HepG2 (cell line): ENCODE results near the gene POU2F1. TPM values are rescaled to one million over a fixed set of nuclear protein-coding genes. Genes with fewer than 3 reads are reported as not detected.

Experiments used
- ATAC-seq: fragments of 200-7000 bp; cut with Tn5 transposase; 3 replicates; pipeline ENCODE4 v1.9.1; 2020; ENCODE audit warnings: mild to moderate bottlenecking, moderate library complexity
- BruUV-seq: library from RNA; stranded (reverse); fragments of 400-500 nt; replicated peaks from 2 replicates; lab custom pipeline; 2021; lab: Mats Ljungman, UMichigan
- CTCF ChIA-PET: fragments of 300-600 bp; formaldehyde crosslinking; extraction: SDS; loops from one replicate; lab custom pipeline; 2021; ENCODE audit warnings: low total read pairs, inconsistent platforms, low intra/inter-chr PET ratio; lab: Yijun Ruan, JAX
- POLR2A ChIA-PET: fragments of 350-600 bp; sonication (Branson Sonifier 250); formaldehyde crosslinking; loops from one replicate; lab custom pipeline; 2020; ENCODE audit warnings: antibody characterized with exemption, inconsistent platforms; lab: Yijun Ruan, JAX
- DNase-seq: peaks from one replicate; pipeline ENCODE4 v3.0.0-alpha.2; 2015; ENCODE audit warnings: low spot score
- FAIRE-seq: peaks from 3 replicates; lab custom pipeline; 2011; peaks lifted over from hg19 to GRCh38; lab: Jason Lieb, UNC
- H2AFZ ChIP-seq: one replicate; pipeline ENCODE4 v1.6.1; 2011; ENCODE audit warnings: low read length, inconsistent platforms
- H3K27ac ChIP-seq: fragments of 300-600 bp; 3 replicates; pipeline ENCODE4 v1.8.0; 2011; ENCODE audit warnings: mixed run types, mild to moderate bottlenecking, mixed read lengths, low read length, inconsistent platforms; ENCODE audit not compliant: insufficient read depth; ENCODE audit errors: extremely low read length
- H3K27me3 ChIP-seq, 2 experiments: fragments of 200-600 bp in 1 of 2; 2 replicates in 1 of 2; 3 replicates in 1 of 2; pipeline versions ENCODE4 v1.6.0 to v1.8.0; 2011; ENCODE audit warnings: low read length in 2 of 2, mild to moderate bottlenecking in 2 of 2, moderate library complexity in 2 of 2, inconsistent platforms in 1 of 2; ENCODE audit not compliant: insufficient read depth in 2 of 2, control insufficient read depth in 1 of 2
- H3K36me3 ChIP-seq, 2 experiments: fragments of 200-600 bp in 1 of 2; replicated peaks in 1 of 2; 2 replicates in 1 of 2; 3 replicates in 1 of 2; pipeline versions ENCODE4 v1.5.1 to v1.8.0; 2011; ENCODE audit warnings: low read length in 2 of 2, inconsistent platforms in 1 of 2; ENCODE audit not compliant: insufficient read depth in 2 of 2, control insufficient read depth in 1 of 2
- H3K4me1 ChIP-seq: 2 replicates; pipeline ENCODE4 v1.5.1; 2012; ENCODE audit warnings: low read length, inconsistent platforms; ENCODE audit not compliant: insufficient read depth
- H3K4me2 ChIP-seq: 2 replicates; pipeline ENCODE4 v1.6.0; 2011; ENCODE audit warnings: low read depth, low read length, inconsistent platforms
- H3K4me3 ChIP-seq, 3 experiments: fragments of 200-600 bp in 1 of 3; sonication (generic), shearing (Covaris generic) in 1 of 3; replicated peaks in 1 of 3; 2 replicates each; pipeline ENCODE4 v1.5.1; 2011 to 2016; ENCODE audit warnings: low read length in 3 of 3, inconsistent platforms in 2 of 3, low read depth in 2 of 3, mild to moderate bottlenecking in 2 of 3, control low read depth in 1 of 3, mixed read lengths in 1 of 3; ENCODE audit not compliant: insufficient read depth in 1 of 3
- H3K79me2 ChIP-seq: one replicate; pipeline ENCODE4 v1.6.1; 2011; ENCODE audit warnings: low read length, inconsistent platforms; ENCODE audit not compliant: insufficient read depth
- H3K9ac ChIP-seq: 2 replicates; pipeline ENCODE4 v1.6.0; 2011; ENCODE audit warnings: mild to moderate bottlenecking, low read depth, low read length, inconsistent platforms; ENCODE audit not compliant: insufficient read depth
- H3K9me3 ChIP-seq: 2 replicates; pipeline ENCODE4 v1.5.1; 2012; ENCODE audit warnings: mild to moderate bottlenecking, low read length
- H4K20me1 ChIP-seq: 2 replicates; pipeline ENCODE4 v1.6.0; 2011; ENCODE audit warnings: inconsistent platforms, mild to moderate bottlenecking, low read length, moderate library complexity; ENCODE audit not compliant: insufficient read depth
- ATF7 ChIP-seq, 2 experiments: fragments of 450-650 bp in 1 of 2; sonication (generic) in 1 of 2; formaldehyde crosslinking in 1 of 2; IDR thresholded peaks; 2 replicates each; pipeline versions ENCODE4 v1.4.0 to v1.6.1; 2016 to 2020; ENCODE audit warnings: antibody characterized with exemption in 1 of 2, mild to moderate bottlenecking in 1 of 2, missing genetic modification reagents in 1 of 2
- ELF3 ChIP-seq: IDR thresholded peaks from 2 replicates; pipeline ENCODE4 v1.6.1; 2016; ENCODE audit warnings: missing genetic modification reagents, missing compliant biosample characterization
- MBD4 ChIP-seq: IDR thresholded peaks from 2 replicates; pipeline ENCODE4 v1.6.1; 2012; ENCODE audit warnings: low read length, inconsistent platforms, borderline replicate concordance
- PITX1 ChIP-seq: sonication (generic); formaldehyde crosslinking; IDR thresholded peaks from 2 replicates; pipeline ENCODE4 v1.5.1; 2020; ENCODE audit warnings: mild to moderate bottlenecking, missing genetic modification reagents
- SALL1 ChIP-seq: sonication (generic); formaldehyde crosslinking; IDR thresholded peaks from 2 replicates; pipeline ENCODE4 v1.8.0; 2022; ENCODE audit warnings: mild to moderate bottlenecking, missing genetic modification reagents
- SMAD3 ChIP-seq: sonication (generic); formaldehyde crosslinking; IDR thresholded peaks from 2 replicates; pipeline ENCODE4 v1.4.0; 2020; ENCODE audit warnings: missing genetic modification reagents
- TAF15 ChIP-seq: fragments of 200-400 bp; formaldehyde crosslinking; IDR thresholded peaks from one replicate; pipeline ENCODE4 v1.6.1; 2018; ENCODE audit warnings: mild to moderate bottlenecking, low read depth, low read length; ENCODE audit not compliant: poor library complexity, severe bottlenecking
- ZMYM3 ChIP-seq: sonication (generic); formaldehyde crosslinking; IDR thresholded peaks from 2 replicates; pipeline ENCODE4 v1.5.1; 2020; ENCODE audit warnings: mild to moderate bottlenecking, missing genetic modification reagents
- ZNF761 ChIP-seq: sonication (generic); formaldehyde crosslinking; conservative IDR thresholded peaks from 2 replicates; pipeline ENCODE4 v1.4.0; 2020; ENCODE audit warnings: mild to moderate bottlenecking, missing genetic modification reagents
- ZNF780A ChIP-seq: sonication (generic); formaldehyde crosslinking; IDR thresholded peaks from 2 replicates; pipeline ENCODE4 v1.8.0; 2022; ENCODE audit warnings: mild to moderate bottlenecking, missing genetic modification reagents, moderate library complexity
- WGBS: methylation state at CpG from one replicate; pipeline ENCODE4 v1.1.6; 2017; ENCODE audit warnings: low lambda C conversion rate; 5-methylcytosine and 5-hydroxymethylcytosine counted together
- in situ Hi-C: cut with HindIII; loops from 2 replicates; pipeline ENCODE4 v1.10.0; 2017; ENCODE audit warnings: low pct_unique_long_range_greater_than_20kb; ENCODE audit not compliant: extremely low pct_ligation_motif_present
- intact Hi-C: fragments of 100-400 bp; cut with micrococcal nuclease; formaldehyde crosslinking; loops from one replicate; pipeline ENCODE4 v1.10.0; 2022; ENCODE audit not compliant: unreplicated experiment
- polyA plus RNA-seq, 8 experiments: library from polyadenylated mRNA; depleted of rRNA in 3 of 8; stranded (reverse) in 7 of 8; unstranded in 1 of 8; fragments of >200 nt; fragmentation: Illumina TruSeq in 4 of 8; extraction: Trizol in 4 of 8; gene quantifications; 2 replicates each; pipeline versions ENCODE4 v1.2.1 to v1.2.3, GENCODE V29; 2011 to 2016; ENCODE audit warnings: low read depth in 4 of 8, missing spikeins in 1 of 8, mixed read lengths in 1 of 8; ENCODE audit not compliant: insufficient read depth in 1 of 8
- total RNA-seq, 5 experiments: library from RNA; depleted of rRNA; stranded (reverse); fragments of >200 nt; fragmentation: Illumina TruSeq; extraction: Trizol; gene quantifications; 2 replicates each; pipeline ENCODE4 v1.2.3, GENCODE V29; 2016; ENCODE audit warnings: low read depth in 1 of 5
- TF ChIP-seq, protein P1 (sequence below): sonication (generic); formaldehyde crosslinking; IDR thresholded peaks from 2 replicates; pipeline ENCODE4 v1.8.1; 2023; ENCODE audit warnings: mild to moderate bottlenecking, missing genetic modification reagents

The POU2F1 gene
- total and polyA plus RNA-seq, 2 of the 13 experiments (the other 11 are each of a cell fraction or from before 2014, with no cell fraction given): 10.2 to 13.0 TPM

DNA sequence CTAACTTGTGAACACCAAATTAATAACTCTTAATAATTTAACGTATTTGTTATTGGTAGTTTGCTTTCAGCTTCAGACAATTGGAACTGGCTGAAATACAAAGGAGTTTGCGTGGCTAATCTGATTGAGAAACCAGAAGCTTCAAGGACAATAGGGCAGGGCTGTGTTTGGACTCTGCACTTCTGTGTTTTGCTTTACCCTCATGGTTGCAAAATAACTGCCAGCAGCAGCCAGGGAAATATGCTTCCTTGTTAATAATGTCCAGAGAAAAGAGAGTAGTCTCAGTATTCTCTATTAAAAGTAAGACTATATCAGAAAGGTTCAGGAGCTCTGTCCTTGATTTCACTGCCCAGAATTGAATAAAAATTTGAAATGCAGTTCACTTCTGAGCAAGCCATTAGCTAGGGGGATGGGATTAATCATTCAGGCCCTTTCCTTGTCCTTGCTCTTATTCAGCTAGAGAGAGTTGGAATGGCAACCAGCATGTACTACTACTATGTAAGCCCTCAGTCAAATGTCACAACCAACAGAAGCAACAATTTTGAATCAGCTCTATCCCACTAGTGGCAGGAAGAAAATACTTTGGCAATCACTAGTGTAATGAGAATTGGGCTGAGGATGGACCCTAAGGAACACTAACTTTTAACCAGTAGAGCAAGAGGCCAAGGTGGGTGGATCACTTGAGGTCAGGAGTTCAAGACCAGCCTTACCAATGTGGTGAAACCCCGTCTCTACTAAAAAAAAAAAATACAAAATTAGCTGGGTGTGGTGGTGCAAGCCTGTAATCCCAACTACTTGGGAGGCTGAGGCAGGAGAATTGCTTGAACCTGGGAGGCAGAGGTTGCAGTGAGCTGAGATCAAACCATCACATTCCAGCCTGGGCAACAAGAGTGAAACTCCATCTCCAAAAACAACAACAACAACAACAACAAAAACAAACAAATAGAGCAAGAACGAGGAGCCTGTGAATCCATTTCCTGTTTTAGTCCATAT lies 76.8 kb downstream of the POU2F1 start (continued):
- TF ChIP-seq SALL1 (CRISPR knock-in tag): peak; percentile 85; the same call in 1 of the 2 replicates

DNA sequence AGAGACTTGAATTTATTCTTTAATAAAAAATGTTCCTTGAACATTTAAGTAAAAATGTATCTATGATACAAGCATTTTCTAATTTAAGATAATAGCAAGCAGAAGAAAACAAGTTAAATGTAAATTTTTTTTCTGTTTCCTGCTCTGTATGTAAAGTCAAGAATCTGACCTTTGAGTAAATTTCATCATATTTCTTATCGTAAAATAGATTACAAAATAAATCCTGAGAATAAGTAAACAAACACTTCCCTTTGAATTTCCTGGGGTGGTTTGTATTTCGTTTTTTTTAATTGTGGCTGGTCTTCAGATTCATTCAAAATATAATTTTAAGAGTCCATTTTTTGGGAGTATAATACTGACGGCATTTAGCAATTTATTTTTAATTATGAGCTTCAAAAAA lies 77.6 kb downstream of the POU2F1 start:
- WGBS: 47% methylated on average over 3 of the region's 3 CpGs
- FAIRE-seq: no peak
- peaks cover 47% of the 10 kb centered on the region for H3K4me1 ChIP-seq
- no peaks in the 10 kb centered on the region for H3K9me3 ChIP-seq
- 0 out of 2 replicates have a peak, but pooled peaks have one; percentile 13 for TF ChIP-seq ELF3 (CRISPR knock-in tag)
- no peak for TF ChIP-seq MBD4
- TF ChIP-seq PITX1: no peak
- no peak for ATAC-seq
- peak overlapping the region; percentile 91 for H3K4me2 ChIP-seq
- ChIA-PET CTCF (no interaction called here), POLR2A (no interaction called here)
- intact Hi-C loops: no loop called here
- in situ Hi-C loops: no loop called here
- H3K79me2 ChIP-seq: peaks cover 34% of the 10 kb centered on the region
- no peaks in the 10 kb centered on the region for H4K20me1 ChIP-seq
- BruUV-seq: no TSS peak
- no peaks in the 10 kb centered on the region for H3K36me3 ChIP-seq
- no peak for DNase-seq
- no peaks in the 10 kb centered on the region for H3K27me3 ChIP-seq
- H3K27ac ChIP-seq: peak overlapping the region; percentile 97
- H2AFZ ChIP-seq: no peak overlapping the region
- H3K9ac ChIP-seq: 0 out of 2 replicates have a peak overlapping the region, but pooled peaks have one; percentile 71
- no peak overlapping the region; a peak in 1 of 6 replicates for H3K4me3 ChIP-seq

DNA sequence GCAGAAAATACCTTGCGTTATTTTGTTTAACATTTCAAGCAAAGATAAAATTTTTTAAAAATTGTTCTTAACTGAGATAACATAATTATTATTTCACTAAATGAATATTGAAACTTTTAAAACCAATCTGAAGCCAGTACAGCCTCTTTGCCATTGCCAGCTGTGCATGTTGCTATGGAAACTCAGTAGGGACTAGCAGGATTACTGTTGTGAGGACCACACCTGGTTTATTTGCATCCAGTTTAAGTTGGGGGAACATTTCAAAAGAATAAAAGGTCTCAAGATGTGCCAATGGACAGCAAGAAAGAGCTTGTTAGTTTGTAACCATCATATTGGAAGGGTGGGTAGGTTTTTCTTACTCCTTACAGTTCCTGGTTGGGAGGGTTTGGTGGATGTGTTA lies 80.7 kb downstream of the POU2F1 start:
- peaks cover 24% of the 10 kb centered on the region for H3K79me2 ChIP-seq
- no peak overlapping the region for H2AFZ ChIP-seq
- no peak overlapping the region for H3K4me2 ChIP-seq
- H3K36me3 ChIP-seq: no peaks in the 10 kb centered on the region
- ChIA-PET POLR2A (no interaction called here), CTCF (no interaction called here)
- intact Hi-C loops: no loop called here
- no peak overlapping the region for H3K27ac ChIP-seq
- H3K9me3 ChIP-seq: no peaks in the 10 kb centered on the region
- no TSS peak for BruUV-seq
- H3K27me3 ChIP-seq: no peaks in the 10 kb centered on the region
- DNase-seq (no peak), ATAC-seq (no peak), FAIRE-seq (no peak)
- no peaks in the 10 kb centered on the region for H4K20me1 ChIP-seq
- 98% methylated on average over 1 of the region's 1 CpG for WGBS
- peaks cover 47% of the 10 kb centered on the region for H3K4me1 ChIP-seq
- H3K4me3 ChIP-seq: no peak overlapping the region
- in situ Hi-C loops: no loop called here
- no peak overlapping the region for H3K9ac ChIP-seq
- no peak for TF ChIP-seq ZNF761 (CRISPR knock-in tag)
- no peak for TF ChIP-seq SMAD3 (CRISPR knock-in tag)
- no peak for TF ChIP-seq ZMYM3 (CRISPR knock-in tag)
- TF ChIP-seq ZNF780A (CRISPR knock-in tag): no peak
- TF ChIP-seq ATF7 (IDR thresholded peaks at IDR 0.05): no peak
- TF ChIP-seq ATF7 (CRISPR knock-in tag; IDR thresholded peaks at IDR 0.05): no peak
- TF ChIP-seq, protein P1, sequence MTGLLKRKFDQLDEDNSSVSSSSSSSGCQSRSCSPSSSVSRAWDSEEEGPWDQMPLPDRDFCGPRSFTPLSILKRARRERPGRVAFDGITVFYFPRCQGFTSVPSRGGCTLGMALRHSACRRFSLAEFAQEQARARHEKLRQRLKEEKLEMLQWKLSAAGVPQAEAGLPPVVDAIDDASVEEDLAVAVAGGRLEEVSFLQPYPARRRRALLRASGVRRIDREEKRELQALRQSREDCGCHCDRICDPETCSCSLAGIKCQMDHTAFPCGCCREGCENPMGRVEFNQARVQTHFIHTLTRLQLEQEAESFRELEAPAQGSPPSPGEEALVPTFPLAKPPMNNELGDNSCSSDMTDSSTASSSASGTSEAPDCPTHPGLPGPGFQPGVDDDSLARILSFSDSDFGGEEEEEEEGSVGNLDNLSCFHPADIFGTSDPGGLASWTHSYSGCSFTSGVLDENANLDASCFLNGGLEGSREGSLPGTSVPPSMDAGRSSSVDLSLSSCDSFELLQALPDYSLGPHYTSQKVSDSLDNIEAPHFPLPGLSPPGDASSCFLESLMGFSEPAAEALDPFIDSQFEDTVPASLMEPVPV (CRISPR knock-in tag): no peak
- no peak for TF ChIP-seq TAF15
